Lower lobe of right lung (tissue), 2 donors: ENCODE data around the gene PTER. TPM values are rescaled to one million over a fixed set of nuclear protein-coding genes. Genes with fewer than 3 reads are reported as not detected.

Experiments
- ATAC-seq, 2 donors: fragments of 200-7000 bp; cut with Tn5 transposase; one replicate each; pipeline ENCODE4 v1.9.1; 2020 to 2022; ENCODE audit warnings: mild to moderate bottlenecking in 2 of 2, moderate library complexity in 2 of 2
- DNase-seq: peaks from one replicate; pipeline ENCODE4 v3.0.0-alpha.2; 2020
- H3K27ac ChIP-seq: fragments of 200-600 bp; one replicate; pipeline ENCODE4 v1.8.0; 2022
- H3K27me3 ChIP-seq: fragments of 200-600 bp; one replicate; pipeline ENCODE4 v1.8.0; 2022; ENCODE audit warnings: low read depth
- H3K36me3 ChIP-seq: fragments of 200-600 bp; one replicate; pipeline ENCODE4 v1.8.0; 2022; ENCODE audit warnings: mild to moderate bottlenecking
- H3K4me1 ChIP-seq: fragments of 200-600 bp; one replicate; pipeline ENCODE4 v1.8.0; 2022
- H3K4me3 ChIP-seq: fragments of 200-600 bp; one replicate; pipeline ENCODE4 v1.8.0; 2022; ENCODE audit warnings: mild to moderate bottlenecking
- H3K9me3 ChIP-seq: fragments of 200-600 bp; one replicate; pipeline ENCODE4 v1.8.0; 2022
- intact Hi-C: fragments of 100-400 bp; cut with DNase I; formaldehyde crosslinking; loops from one replicate; pipeline ENCODE4 v1.11.0; 2022
- total RNA-seq: library from RNA; stranded (reverse); fragmentation: NEBNext Ultra II Directional; extraction: Animal tissue kit (Norgen Biotek cat#: 25700); gene quantifications from one replicate; pipeline ENCODE4 v1.2.1, GENCODE V29; 2021
- TF ChIP-seq, protein P1 (sequence below): fragments of 200-600 bp; IDR thresholded peaks from one replicate; pipeline ENCODE4 v1.8.0; 2022; ENCODE audit warnings: antibody characterized with exemption, mild to moderate bottlenecking
- donor health status: DM: no; HTN: yes; CAD: no; lungs with severe emphysema.

The PTER gene
- total RNA-seq, 1 donor from 2014 or later = 20.3 TPM

DNA sequence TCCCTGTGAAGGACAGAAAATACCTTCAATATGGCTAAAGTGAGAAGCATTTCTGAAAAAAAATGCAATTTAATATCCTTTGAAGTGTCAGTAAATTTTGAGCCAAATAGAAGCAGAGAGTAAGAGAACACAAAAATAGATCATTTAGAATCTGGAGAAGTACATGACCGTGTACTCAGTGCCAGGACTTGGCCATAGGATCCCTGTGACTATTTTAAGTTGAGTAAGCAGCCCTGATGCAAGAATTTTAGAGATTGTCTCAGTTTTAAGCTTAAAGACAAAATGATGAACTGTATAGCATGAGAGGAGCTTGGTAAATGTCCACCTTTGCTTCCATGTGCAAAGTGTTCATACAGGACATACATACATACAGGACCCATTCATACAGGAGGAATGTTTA is 2.5 kb downstream of the PTER start:
- Histone ChIP-seq H3K36me3 (peaks cover 2% of the 10 kb centered on the region), H3K27me3 (no peaks in the 10 kb centered on the region), H3K27ac (no peak overlapping the region), H3K4me1 (peaks cover 43% of the 10 kb centered on the region), H3K4me3 (no peak overlapping the region), H3K9me3 (no peaks in the 10 kb centered on the region)
- DNase-seq (no peak), ATAC-seq (no peak)
- intact Hi-C loops = no loop called here
- TF ChIP-seq, protein P1, sequence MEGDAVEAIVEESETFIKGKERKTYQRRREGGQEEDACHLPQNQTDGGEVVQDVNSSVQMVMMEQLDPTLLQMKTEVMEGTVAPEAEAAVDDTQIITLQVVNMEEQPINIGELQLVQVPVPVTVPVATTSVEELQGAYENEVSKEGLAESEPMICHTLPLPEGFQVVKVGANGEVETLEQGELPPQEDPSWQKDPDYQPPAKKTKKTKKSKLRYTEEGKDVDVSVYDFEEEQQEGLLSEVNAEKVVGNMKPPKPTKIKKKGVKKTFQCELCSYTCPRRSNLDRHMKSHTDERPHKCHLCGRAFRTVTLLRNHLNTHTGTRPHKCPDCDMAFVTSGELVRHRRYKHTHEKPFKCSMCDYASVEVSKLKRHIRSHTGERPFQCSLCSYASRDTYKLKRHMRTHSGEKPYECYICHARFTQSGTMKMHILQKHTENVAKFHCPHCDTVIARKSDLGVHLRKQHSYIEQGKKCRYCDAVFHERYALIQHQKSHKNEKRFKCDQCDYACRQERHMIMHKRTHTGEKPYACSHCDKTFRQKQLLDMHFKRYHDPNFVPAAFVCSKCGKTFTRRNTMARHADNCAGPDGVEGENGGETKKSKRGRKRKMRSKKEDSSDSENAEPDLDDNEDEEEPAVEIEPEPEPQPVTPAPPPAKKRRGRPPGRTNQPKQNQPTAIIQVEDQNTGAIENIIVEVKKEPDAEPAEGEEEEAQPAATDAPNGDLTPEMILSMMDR = no peak

DNA sequence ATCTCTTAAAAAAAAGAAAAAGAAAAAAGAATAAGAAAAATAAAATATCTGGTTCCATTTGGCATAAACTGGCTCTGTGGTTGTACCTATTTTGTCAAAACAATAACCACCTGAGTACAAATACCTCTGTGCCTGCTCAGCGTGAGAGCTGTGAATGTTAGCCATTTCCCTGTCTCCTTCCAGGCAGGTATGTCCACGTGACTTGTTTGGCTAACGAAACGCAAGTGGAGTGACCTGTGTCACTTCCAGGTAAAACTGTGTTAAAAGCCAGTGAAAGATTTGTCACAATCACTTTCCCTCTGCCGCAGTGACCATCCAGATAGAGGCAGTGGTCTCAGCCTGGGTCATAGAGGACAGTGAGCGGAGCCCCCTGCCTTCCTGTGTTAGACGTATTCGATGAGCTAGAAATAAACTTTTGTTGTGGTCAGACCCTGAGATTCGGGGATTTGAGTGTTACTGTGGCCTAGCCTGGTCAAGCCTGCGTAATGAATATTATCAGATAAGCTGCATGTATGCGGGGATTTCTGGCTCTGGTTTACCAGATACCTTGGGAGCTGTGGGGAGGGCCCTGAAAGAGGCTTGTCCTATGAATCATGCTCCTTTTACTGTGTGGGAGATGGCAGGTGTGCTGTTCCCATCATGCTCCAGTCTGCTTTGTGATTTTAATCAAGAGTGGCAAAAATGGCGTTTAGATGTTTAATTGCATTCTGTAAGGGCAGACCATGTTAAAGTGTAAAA is 3.8 kb downstream of the PTER start:
- DNase-seq = no peak
- H3K27ac ChIP-seq = peak overlapping the region; percentile 68
- intact Hi-C loops = no loop called here
- no peaks in the 10 kb centered on the region for H3K9me3 ChIP-seq
- H3K4me1 ChIP-seq = peaks cover 43% of the 10 kb centered on the region
- peak in 1 of 2 donors; percentile 64 for ATAC-seq
- no peak overlapping the region for H3K4me3 ChIP-seq
- H3K27me3 ChIP-seq = no peaks in the 10 kb centered on the region
- H3K36me3 ChIP-seq = peaks cover 2% of the 10 kb centered on the region
- TF ChIP-seq, protein P1 = no peak

DNA sequence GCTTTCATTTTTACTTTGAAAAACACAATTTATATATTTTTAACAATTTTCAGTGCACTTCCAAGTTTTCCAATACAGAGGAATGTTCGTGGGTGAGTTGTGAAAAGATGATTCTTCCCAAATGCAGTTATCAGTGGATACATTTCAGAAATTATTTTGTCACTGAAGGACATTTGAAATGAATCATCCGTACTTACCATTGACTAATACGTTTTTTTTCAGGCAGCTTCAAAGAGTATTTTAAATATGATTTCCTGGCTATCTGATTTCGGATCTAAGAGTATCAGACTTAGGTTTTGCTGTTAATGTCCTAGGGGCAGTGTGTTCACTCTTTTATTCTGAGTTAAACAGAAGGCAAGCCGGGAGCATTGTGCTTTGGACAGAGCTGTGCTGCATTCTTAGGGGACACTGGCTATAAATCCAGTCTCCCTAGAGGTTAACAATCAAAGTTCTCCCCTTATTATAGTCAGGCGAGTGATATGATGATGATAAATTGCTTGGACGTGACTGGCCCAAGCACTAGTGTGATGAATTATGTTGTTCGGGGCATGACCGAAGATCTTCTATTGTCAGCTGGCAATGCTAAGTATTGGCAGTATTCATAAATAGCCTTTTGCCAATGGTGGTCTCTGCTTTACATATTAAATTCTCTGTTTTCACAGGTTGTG is 4.5 kb downstream of the PTER start:
- intact Hi-C loops = no loop called here
- Histone ChIP-seq H3K9me3 (no peaks in the 10 kb centered on the region), H3K4me3 (no peak overlapping the region), H3K27ac (peak overlapping the region; percentile 68), H3K36me3 (peaks cover 2% of the 10 kb centered on the region), H3K27me3 (no peaks in the 10 kb centered on the region), H3K4me1 (peaks cover 40% of the 10 kb centered on the region)
- TF ChIP-seq, protein P1 = no peak
- ATAC-seq = no peak
- no peak for DNase-seq

DNA sequence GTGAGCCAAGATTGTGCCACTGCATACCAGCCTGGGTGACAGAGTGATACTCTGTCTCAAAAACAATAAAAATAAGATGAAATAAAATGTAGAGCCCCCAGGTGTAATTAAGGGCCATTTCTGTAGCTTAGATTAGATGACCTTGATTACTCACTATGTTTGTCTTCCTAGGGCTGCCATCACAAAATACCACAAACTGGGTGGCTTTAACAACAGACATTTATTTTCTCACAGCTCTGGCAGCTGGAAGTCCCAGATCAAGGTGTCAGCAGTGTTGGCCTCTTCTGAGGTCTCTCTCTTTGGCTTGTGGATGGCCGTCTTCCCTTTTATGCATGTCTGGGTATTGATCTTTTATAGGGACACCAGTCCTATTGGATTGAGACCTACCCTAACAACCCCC is 6.1 kb downstream of the PTER start:
- Histone ChIP-seq H3K9me3 (no peaks in the 10 kb centered on the region), H3K27ac (no peak overlapping the region), H3K4me1 (peaks cover 34% of the 10 kb centered on the region), H3K36me3 (peaks cover 2% of the 10 kb centered on the region), H3K27me3 (no peaks in the 10 kb centered on the region), H3K4me3 (no peak overlapping the region)
- intact Hi-C loops = no loop called here
- ATAC-seq = no peak
- no peak for DNase-seq
- TF ChIP-seq, protein P1 = no peak

DNA sequence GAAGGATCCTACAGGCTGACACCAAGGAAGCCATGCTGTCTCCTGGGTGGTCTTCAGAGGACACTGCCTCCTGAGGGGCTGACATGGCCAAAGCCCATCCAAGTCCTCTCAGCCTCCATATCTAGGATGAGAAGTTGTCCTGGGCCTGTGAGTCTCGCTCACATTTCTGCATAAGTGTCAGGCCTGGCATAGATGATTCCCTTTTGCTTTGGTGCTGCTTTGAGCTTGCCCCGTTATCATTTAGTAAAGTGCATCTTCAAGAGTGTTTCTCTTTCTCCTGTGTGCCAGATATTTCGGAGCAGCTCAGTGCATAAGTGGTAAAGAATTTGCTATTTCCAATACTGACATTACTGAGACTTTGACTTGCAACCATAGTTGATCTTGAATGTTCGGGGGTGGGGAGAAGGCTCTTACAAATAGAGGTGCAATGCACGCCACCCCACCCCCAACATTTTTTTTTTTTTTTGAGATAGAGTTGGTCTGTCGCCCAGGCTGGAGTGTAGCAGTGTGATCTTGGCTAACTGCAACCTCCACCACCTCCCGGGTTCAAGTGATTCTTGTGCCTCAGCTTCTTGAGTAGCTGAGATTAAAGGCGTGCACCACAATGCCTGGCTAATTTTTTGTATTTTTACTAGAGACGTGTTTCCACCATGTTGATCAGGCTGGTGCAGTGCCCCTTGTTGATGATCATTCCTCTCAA is 9.1 kb downstream of the PTER start:
- ATAC-seq (peak in 1 of 2 donors; percentile 28), DNase-seq (no peak)
- Histone ChIP-seq H3K4me3 (no peak overlapping the region), H3K4me1 (peaks cover 9% of the 10 kb centered on the region), H3K9me3 (no peaks in the 10 kb centered on the region), H3K36me3 (peaks cover 2% of the 10 kb centered on the region), H3K27me3 (no peaks in the 10 kb centered on the region), H3K27ac (no peak overlapping the region)
- TF ChIP-seq, protein P1 = no peak
- intact Hi-C loops = no loop called here
